HEK293T (cell line): ENCODE data around the gene UBE2L6.
A peak's percentile ranks its signal among the peaks of the same experiment; 100 is the strongest.

Experiments
- CTCF ChIA-PET: fragments of 350-600 bp; formaldehyde crosslinking; extraction: SDS; loops from one replicate; lab custom pipeline; 2021; ENCODE audit warnings: antibody characterized with exemption, inconsistent platforms; lab: Yijun Ruan, JAX
- POLR2A ChIA-PET: fragments of 350-600 bp; formaldehyde crosslinking; extraction: SDS; loops from one replicate; lab custom pipeline; 2020; ENCODE audit warnings: antibody characterized with exemption, inconsistent platforms; lab: Yijun Ruan, JAX
- DNase-seq: peaks from one replicate; pipeline ENCODE4 v3.0.0; 2012; ENCODE audit warnings: mixed read lengths; ENCODE audit errors: extremely low spot score
- ARNT ChIP-seq: fragments of 450-650 bp; IDR thresholded peaks from 2 replicates; pipeline ENCODE4 v1.6.1; 2017; ENCODE audit warnings: mild to moderate bottlenecking
- BHLHE40 ChIP-seq: fragments of 450-650 bp; IDR thresholded peaks from 2 replicates; pipeline ENCODE4 v1.6.1; 2016; ENCODE audit warnings: mild to moderate bottlenecking, moderate library complexity, borderline replicate concordance
- CTBP1 ChIP-seq: fragments of 450-650 bp; IDR thresholded peaks from 2 replicates; pipeline ENCODE4 v1.6.1; 2016; ENCODE audit warnings: borderline replicate concordance
- ELF4 ChIP-seq: fragments of 450-650 bp; IDR thresholded peaks from 2 replicates; pipeline ENCODE4 v1.6.1; 2017; ENCODE audit warnings: antibody characterized with exemption
- FOXA1 ChIP-seq: fragments of 450-650 bp; IDR thresholded peaks from 2 replicates; pipeline ENCODE4 v1.6.1; 2016; ENCODE audit warnings: mild to moderate bottlenecking
- FOXK2 ChIP-seq: fragments of 450-650 bp; IDR thresholded peaks from 2 replicates; pipeline ENCODE4 v1.6.1; 2016; ENCODE audit warnings: mild to moderate bottlenecking
- FOXM1 ChIP-seq: fragments of 450-650 bp; IDR thresholded peaks from 2 replicates; pipeline ENCODE4 v1.6.1; 2017; ENCODE audit warnings: mild to moderate bottlenecking, borderline replicate concordance
- HDGF ChIP-seq: fragments of 450-650 bp; IDR thresholded peaks from 2 replicates; pipeline ENCODE4 v1.6.1; 2017; ENCODE audit warnings: antibody characterized with exemption, borderline replicate concordance
- L3MBTL2 ChIP-seq: fragments of 450-650 bp; conservative IDR thresholded peaks from 2 replicates; pipeline ENCODE4 v1.6.1; 2016; ENCODE audit warnings: mild to moderate bottlenecking
- LEF1 ChIP-seq: fragments of 450-650 bp; IDR thresholded peaks from 2 replicates; pipeline ENCODE4 v1.6.1; 2017; ENCODE audit warnings: mild to moderate bottlenecking, borderline replicate concordance
- NFRKB ChIP-seq: fragments of 450-650 bp; IDR thresholded peaks from 2 replicates; pipeline ENCODE4 v1.6.1; 2016; ENCODE audit warnings: mild to moderate bottlenecking, moderate library complexity
- PKNOX1 ChIP-seq: fragments of 450-650 bp; IDR thresholded peaks from 2 replicates; pipeline ENCODE4 v1.6.1; 2016
- SP1 ChIP-seq: fragments of 450-650 bp; IDR thresholded peaks from 2 replicates; pipeline ENCODE4 v1.6.1; 2017
- SUZ12 ChIP-seq: fragments of 450-650 bp; IDR thresholded peaks from 2 replicates; pipeline ENCODE4 v1.6.1; 2016; ENCODE audit warnings: mild to moderate bottlenecking
- TARDBP ChIP-seq: fragments of 450-650 bp; IDR thresholded peaks from 2 replicates; pipeline ENCODE4 v1.6.1; 2016
- ZNF384 ChIP-seq: fragments of 450-650 bp; IDR thresholded peaks from 2 replicates; pipeline ENCODE4 v1.6.1; 2016

The UBE2L6 gene

GRCh38 chr11:57597916-57598830, 30.7 kb upstream of the UBE2L6 start:
- TF ChIP-seq LEF1 (no peak), SP1 (no peak), PKNOX1 (no peak), L3MBTL2 (no peak)
- CTCF ChIA-PET: interaction anchor here (0.6 to 1.4 kb wide), 2 partner anchors 30 to 115 kb away, joined by 3 to 5 read pairs; no protein-coding TSS in a partner anchor
- POLR2A ChIA-PET: interaction anchor here (0.9 kb wide), 1 partner anchor 38 kb away, joined by 3 read pairs; no protein-coding TSS in a partner anchor

GRCh38 chr11:57597461-57597915, 30.0 kb upstream of the UBE2L6 start, which contains the start of gene SERPING1:
TSS of gene SERPING1 (plus strand) at chr11:57597685. CDS start at chr11:57598271, 586 bp downstream.
- CTCF ChIA-PET: interaction anchor here (0.7 kb wide), 1 partner anchor 45 kb away, joined by 3 read pairs; no protein-coding TSS in a partner anchor
- TF ChIP-seq FOXA1 (no peak), FOXK2 (no peak), BHLHE40 (no peak), FOXM1 (no peak), SP1 (no peak), ELF4 (no peak), ARNT (no peak), L3MBTL2 (no peak), NFRKB (no peak), HDGF (no peak), TARDBP (no peak), PKNOX1 (no peak), LEF1 (no peak)
- DNase-seq: no peak
- POLR2A ChIA-PET: no interaction called here

More at GRCh38 chr11:57597916-57598830, 30.7 kb upstream of the UBE2L6 start:
- peak; percentile 48 for DNase-seq

GRCh38 chr11:57596266-57596885, 28.9 kb upstream of the UBE2L6 start:
- CTCF ChIA-PET: interaction anchor here (0.6 kb wide), 1 partner anchor 123 kb away, joined by 6 read pairs; no protein-coding TSS in a partner anchor
- TF ChIP-seq TARDBP (no peak), ARNT (no peak), SUZ12 (no peak), CTBP1 (no peak), PKNOX1 (no peak)
- no peak for DNase-seq
- POLR2A ChIA-PET: no interaction called here

GRCh38 chr11:57588046-57588710, 20.7 kb upstream of the UBE2L6 start:
- ChIA-PET POLR2A (no interaction called here), CTCF (no interaction called here)
- no peak for DNase-seq
- TF ChIP-seq LEF1 (no peak), NFRKB (no peak), BHLHE40 (no peak), HDGF (no peak), FOXK2 (no peak), CTBP1 (no peak), FOXA1 (no peak), L3MBTL2 (no peak), TARDBP (no peak), SUZ12 (no peak), SP1 (no peak), ELF4 (no peak), PKNOX1 (no peak), ZNF384 (no peak), ARNT (no peak), FOXM1 (no peak)

- CTCF ChIA-PET: interaction anchor here (0.7 kb wide), 1 partner anchor 19 kb away, joined by 4 read pairs; the partner anchor contains the start of gene UBE2L6
- no peak for DNase-seq
- POLR2A ChIA-PET: no interaction called here
- no peak for TF ChIP-seq SUZ12
- TF ChIP-seq PKNOX1: no peak
- TF ChIP-seq FOXA1: no peak
- no peak for TF ChIP-seq TARDBP
- TF ChIP-seq NFRKB: no peak
- TF ChIP-seq CTBP1: no peak
These were observed 19.3 kb upstream of the UBE2L6 start for GRCh38 chr11:57586711-57587245.
